ENCODE results near the gene OTUB2. TPM values are rescaled to one million over a fixed set of nuclear protein-coding genes. Genes with fewer than 3 reads are reported as not detected.

The OTUB2 gene
- total RNA-seq, 1 donor from 2014 or later: 6.8 TPM

DNA sequence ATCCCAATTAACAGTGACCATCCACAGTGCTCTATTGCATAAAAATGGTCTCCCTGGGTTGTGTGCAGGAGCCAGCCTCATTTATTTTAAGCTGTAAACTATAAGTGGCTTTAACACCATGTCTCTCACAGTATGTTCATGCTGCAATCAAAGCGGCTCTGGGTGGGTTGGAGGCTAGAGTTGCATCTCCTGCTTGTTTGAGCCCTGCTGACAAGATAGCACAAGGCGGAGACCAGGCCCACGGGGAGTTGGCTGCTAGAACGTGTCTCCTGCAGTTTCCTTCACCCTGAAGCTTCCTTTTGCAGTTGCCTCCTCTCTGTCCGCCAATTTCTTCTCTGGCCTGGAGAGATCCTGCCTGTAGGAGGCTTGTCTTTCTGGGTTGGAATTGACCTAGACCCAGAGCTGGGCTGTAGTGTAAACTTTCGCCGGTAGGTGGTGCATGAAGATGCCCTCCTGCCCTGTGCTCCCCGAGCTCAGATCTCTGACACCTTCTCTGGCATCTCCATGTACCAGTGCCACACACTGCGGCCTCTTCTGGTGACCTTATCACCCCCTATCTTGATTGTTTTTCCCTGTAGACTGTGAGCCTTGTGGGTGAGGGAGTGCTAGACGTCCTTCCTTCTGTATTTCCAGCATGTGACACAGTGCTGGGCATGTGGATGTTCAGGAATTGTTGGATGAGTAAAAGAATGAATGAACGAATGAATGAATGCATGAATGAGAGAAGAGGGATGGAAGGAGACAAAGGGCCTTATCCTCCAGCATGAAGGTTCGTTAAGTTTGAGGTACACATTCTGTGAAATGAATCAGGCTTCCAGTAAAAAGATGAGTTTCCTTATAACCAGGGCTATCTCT is 10.4 kb downstream of the OTUB2 start:
- Histone ChIP-seq H3K4me1 (no peaks in the 10 kb centered on the region), H3K4me3 (no peak overlapping the region), H4K20me1 (ENCODE audit: low read depth) (peaks cover 17% of the 10 kb centered on the region), H2AFZ (replicated peaks) (no peak overlapping the region), H3K79me2 (ENCODE audit: low read depth) (no peaks in the 10 kb centered on the region), H3K27ac (no peak overlapping the region), H3K4me2 (no peak overlapping the region), H3K27me3 (no peaks in the 10 kb centered on the region), H3F3A (ENCODE audit: low read depth) (no peaks in the 10 kb centered on the region), H3K9me3 (ENCODE audit: low read depth) (no peaks in the 10 kb centered on the region), H3K36me3 (no peaks in the 10 kb centered on the region), H3K9ac (no peak overlapping the region)
- peaks cover 4% of the 10 kb centered on the region for H3K27me3 Mint-ChIP-seq (ENCODE audit: insufficient read depth, low read depth)
- H3K4me1 Mint-ChIP-seq: peaks cover 25% of the 10 kb centered on the region
- peaks cover 4% of the 10 kb centered on the region for H3K36me3 Mint-ChIP-seq
- H3K4me3 Mint-ChIP-seq: no peak overlapping the region
- DNase-seq (ENCODE audit: low spot score): peak; percentile 44
- peak overlapping the region; percentile 40 for H3K27ac Mint-ChIP-seq
- no peaks in the 10 kb centered on the region for H3K9me3 Mint-ChIP-seq
- TF ChIP-seq, protein P1, sequence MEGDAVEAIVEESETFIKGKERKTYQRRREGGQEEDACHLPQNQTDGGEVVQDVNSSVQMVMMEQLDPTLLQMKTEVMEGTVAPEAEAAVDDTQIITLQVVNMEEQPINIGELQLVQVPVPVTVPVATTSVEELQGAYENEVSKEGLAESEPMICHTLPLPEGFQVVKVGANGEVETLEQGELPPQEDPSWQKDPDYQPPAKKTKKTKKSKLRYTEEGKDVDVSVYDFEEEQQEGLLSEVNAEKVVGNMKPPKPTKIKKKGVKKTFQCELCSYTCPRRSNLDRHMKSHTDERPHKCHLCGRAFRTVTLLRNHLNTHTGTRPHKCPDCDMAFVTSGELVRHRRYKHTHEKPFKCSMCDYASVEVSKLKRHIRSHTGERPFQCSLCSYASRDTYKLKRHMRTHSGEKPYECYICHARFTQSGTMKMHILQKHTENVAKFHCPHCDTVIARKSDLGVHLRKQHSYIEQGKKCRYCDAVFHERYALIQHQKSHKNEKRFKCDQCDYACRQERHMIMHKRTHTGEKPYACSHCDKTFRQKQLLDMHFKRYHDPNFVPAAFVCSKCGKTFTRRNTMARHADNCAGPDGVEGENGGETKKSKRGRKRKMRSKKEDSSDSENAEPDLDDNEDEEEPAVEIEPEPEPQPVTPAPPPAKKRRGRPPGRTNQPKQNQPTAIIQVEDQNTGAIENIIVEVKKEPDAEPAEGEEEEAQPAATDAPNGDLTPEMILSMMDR (IDR thresholded peaks at IDR 0.05): peak; percentile 70
- TF ChIP-seq EZH2 (IDR thresholded peaks at IDR 0.05): no peak

DNA sequence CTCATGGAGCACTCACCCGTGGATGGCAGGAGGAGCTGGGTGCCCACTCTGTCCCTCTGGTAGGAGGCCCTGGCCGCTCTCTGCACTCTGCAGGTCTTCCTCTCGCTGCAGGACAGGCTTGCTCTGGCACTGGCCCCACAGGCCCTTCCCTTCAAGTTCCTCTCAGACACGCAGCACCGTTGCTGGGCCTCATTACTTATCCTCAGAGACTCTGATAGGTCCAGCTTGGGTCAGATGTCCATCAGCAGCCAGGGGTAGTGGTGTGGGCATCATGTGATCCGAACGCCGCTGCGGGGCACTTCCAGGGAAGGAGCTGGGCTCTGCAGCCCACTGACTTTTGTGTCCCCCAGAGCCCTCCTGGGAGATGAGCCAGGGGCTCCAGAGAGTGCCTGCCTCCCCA is 11.8 kb downstream of the OTUB2 start:
- H3K27ac Mint-ChIP-seq: no peak overlapping the region
- Histone ChIP-seq H3F3A (ENCODE audit: low read depth) (no peaks in the 10 kb centered on the region), H3K4me2 (no peak overlapping the region), H3K27ac (no peak overlapping the region), H3K79me2 (ENCODE audit: low read depth) (no peaks in the 10 kb centered on the region), H3K4me1 (no peaks in the 10 kb centered on the region), H3K27me3 (no peaks in the 10 kb centered on the region), H4K20me1 (ENCODE audit: low read depth) (peaks cover 17% of the 10 kb centered on the region), H3K36me3 (no peaks in the 10 kb centered on the region), H3K4me3 (no peak overlapping the region), H3K9me3 (ENCODE audit: low read depth) (no peaks in the 10 kb centered on the region), H3K9ac (no peak overlapping the region), H2AFZ (replicated peaks) (no peak overlapping the region)
- no peak for DNase-seq (ENCODE audit: low spot score)
- no peak overlapping the region for H3K4me3 Mint-ChIP-seq
- no peaks in the 10 kb centered on the region for H3K9me3 Mint-ChIP-seq
- peaks cover 2% of the 10 kb centered on the region for H3K36me3 Mint-ChIP-seq
- TF ChIP-seq EZH2 (IDR thresholded peaks at IDR 0.05) (no peak), EZH2phosphoT487 (IDR thresholded peaks at IDR 0.05) (no peak)
- TF ChIP-seq, protein P1 (IDR thresholded peaks at IDR 0.05): no peak
- peaks cover 8% of the 10 kb centered on the region for H3K27me3 Mint-ChIP-seq (ENCODE audit: insufficient read depth, low read depth)
- H3K4me1 Mint-ChIP-seq: peaks cover 28% of the 10 kb centered on the region

DNA sequence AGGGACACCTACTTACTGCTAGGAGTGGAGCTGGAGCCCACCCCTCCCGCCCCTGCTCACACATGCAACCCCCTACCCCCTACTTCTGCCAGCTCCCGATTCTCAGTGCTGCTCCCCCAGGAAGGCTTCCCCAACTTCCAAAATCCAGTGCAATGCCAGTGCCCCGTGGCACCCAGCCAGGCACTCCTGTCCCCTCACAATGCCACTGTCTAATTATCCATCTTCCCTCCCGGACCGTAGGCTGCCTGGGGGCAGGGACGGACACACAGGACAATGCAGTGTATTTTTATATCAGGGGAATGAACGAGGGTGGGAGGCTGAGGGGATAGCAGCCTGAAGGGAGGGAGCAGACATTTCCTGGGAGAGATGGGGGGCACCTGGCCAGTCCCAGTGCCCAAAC is 12.4 kb downstream of the OTUB2 start:
- H3K4me1 Mint-ChIP-seq: peaks cover 28% of the 10 kb centered on the region
- Histone ChIP-seq H3K27ac (no peak overlapping the region), H4K20me1 (ENCODE audit: low read depth) (peaks cover 17% of the 10 kb centered on the region), H3K4me3 (no peak overlapping the region), H3K9me3 (ENCODE audit: low read depth) (no peaks in the 10 kb centered on the region), H3K4me2 (no peak overlapping the region), H2AFZ (replicated peaks) (no peak overlapping the region), H3F3A (ENCODE audit: low read depth) (no peaks in the 10 kb centered on the region), H3K79me2 (ENCODE audit: low read depth) (no peaks in the 10 kb centered on the region), H3K9ac (no peak overlapping the region), H3K36me3 (no peaks in the 10 kb centered on the region), H3K4me1 (no peaks in the 10 kb centered on the region), H3K27me3 (no peaks in the 10 kb centered on the region)
- H3K4me3 Mint-ChIP-seq: no peak overlapping the region
- H3K9me3 Mint-ChIP-seq: no peaks in the 10 kb centered on the region
- peaks cover 7% of the 10 kb centered on the region for H3K27me3 Mint-ChIP-seq (ENCODE audit: insufficient read depth, low read depth)
- no peak for DNase-seq (ENCODE audit: low spot score)
- TF ChIP-seq EZH2phosphoT487 (IDR thresholded peaks at IDR 0.05) (no peak), EZH2 (IDR thresholded peaks at IDR 0.05) (no peak)
- TF ChIP-seq, protein P1 (IDR thresholded peaks at IDR 0.05): no peak
- H3K36me3 Mint-ChIP-seq: peaks cover 1% of the 10 kb centered on the region
- H3K27ac Mint-ChIP-seq: no peak overlapping the region
